GM18868 (cell line): ENCODE data around the gene TMEM39B.
"Not testable (repeated sequence)": the region's sequence is repeated elsewhere in the genome, so short reads cannot be mapped to it uniquely, and the experiment has no call there.

Source experiments
- ATAC-seq: cut with Tn5 transposase; IDR thresholded peaks from one replicate; pipeline ENCODE4 v1.9.1; 2021; ENCODE audit warnings: mild to moderate bottlenecking, moderate library complexity; ENCODE audit not compliant: unreplicated experiment

Gene TMEM39B

DNA sequence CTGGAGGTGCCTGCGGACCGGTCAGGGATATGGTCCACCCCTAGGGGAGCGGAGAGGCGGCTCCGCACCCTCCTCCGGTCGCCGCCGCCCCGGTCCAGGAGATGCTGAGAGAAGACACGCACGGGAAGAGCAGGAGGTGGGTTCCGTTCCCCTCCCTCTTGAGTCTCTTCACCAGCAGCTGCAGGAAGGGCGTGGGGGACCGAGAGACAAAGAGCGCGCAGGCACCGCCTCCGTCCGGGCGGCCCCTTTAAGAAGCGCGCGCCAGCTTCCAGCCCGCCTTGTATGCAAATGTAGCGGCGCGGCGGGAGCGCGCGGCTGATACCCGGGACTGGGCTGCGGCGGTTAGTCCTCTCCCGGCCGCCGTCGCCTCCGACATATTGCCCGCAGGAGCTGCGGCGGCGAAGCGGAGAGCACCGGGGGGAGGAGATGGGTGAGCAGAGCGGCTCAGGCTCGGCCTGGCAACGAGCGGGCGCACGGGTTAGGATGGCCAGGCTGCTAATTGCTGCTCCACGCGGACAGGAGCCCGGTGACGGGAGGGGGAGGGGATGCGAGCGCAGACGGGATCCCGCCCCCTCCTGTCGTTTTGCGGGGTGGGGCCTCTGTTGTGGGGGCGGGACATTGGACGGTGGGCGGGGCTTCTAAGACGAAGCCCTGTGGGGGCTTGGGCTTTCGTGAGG is at the start of gene TMEM39B:
TMEM39B (plus strand) TSS at position 318 of the 677 bp plus-strand sequence; CDS start at position 427, 109 bp downstream.
- ATAC-seq = peak; percentile 83

DNA sequence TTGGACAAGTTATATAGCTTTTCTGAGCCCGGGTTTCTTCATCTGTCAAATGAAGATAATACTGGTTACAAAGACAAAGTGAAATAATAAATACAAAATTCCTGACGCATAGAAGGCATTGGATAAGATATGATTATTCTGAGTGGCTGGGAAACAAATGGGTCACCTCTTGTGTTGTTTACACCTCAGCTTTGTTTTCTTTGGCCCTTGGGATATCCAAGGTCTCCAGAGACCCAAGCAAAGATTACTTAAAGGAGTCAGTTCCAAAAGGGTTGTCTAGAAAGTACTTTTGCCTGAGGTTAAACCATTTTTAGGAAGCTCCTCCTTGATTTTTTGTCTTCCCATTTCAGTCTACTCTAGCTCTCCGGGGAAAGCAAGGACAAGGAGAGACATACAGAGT is 49.4 kb upstream of the TMEM39B start:
- no peak for ATAC-seq

DNA sequence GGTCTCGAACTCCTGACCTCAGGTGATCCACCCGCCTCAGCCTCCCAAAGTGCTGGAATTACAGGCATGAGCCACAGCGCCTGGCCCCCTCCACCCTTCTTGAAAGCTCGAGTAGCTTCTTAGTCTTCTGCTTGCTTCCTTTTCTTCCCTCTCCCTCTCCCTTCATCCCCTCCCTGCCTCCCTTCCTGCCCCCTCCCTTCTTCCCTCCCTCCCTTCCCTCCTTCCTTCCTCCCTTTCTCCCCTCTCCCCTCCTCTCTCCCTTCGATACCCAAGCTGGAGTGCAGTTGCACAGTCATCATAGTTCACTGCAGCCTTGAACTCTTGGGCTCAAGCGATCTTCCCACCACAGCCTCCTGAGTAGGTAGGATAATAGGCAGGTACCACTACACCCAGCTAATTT is 47.2 kb upstream of the TMEM39B start:
- no peak for ATAC-seq

DNA sequence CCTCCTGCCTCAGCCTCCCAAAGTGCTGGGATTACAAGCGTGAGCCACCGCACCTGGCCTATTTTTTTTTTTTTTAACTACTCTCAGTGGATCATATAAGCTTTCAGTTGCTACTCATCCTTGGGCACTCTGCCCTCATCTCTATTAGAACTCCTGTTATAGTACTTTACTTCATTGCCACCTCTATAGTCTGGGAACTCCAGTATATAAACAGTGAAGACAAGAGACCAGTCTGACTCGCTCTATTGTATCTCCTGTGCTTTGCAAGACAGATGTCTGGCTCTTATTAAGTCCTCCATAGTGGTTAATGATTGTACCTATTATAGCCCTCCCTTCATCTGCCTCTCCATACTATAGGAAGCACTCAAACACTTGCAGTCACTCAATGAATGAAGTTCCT is 44.0 kb upstream of the TMEM39B start:
- no peak for ATAC-seq

DNA sequence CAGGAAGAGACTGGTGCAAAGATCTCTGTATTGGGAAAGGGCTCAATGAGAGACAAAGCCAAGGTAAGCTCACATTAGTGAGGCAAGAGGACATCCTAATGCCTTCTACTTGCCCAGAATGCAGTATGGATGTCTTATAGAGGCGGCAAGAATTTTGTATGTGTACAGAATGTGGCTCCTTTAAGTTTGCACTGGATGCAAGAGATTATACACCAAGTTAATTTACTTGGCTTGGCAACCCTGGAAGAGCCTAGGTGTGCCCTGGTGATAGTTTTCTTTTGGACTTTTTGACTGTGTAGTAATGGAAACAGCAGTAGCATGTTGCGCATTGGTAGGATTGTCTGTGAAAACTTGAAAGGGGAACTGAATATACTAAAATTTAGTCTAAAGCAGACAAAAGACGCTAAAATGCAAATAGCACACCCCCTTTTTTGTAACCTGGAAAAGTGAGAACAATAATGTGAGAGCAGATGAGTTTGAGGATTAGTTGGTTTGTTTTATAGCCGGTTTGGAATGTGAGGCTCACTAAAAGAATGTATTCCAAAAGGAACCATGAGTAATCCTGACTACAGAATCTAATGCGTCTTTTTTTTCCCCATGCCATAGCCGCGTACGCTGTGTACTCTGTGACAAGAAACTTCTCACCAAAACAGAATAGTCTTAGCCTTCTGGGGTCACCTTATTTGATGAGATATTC is 41.0 kb upstream of the TMEM39B start:
- ATAC-seq = no peak

DNA sequence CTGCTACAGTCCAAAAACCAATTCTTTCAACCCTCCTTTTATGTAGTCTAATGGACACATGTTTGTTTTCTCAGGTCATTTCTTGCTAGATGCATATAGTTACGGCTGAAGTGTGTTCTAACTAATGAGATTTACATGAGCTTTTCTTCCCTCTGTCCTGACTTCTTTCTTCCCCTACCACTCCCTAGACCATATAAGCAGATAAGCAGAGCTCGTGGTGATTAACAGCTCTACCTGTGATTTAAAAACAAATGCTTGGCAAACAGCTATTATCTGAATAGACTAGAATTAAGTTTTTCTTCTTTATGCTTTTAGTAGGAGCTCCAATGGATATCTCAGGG is 40.5 kb upstream of the TMEM39B start:
- no peak for ATAC-seq

DNA sequence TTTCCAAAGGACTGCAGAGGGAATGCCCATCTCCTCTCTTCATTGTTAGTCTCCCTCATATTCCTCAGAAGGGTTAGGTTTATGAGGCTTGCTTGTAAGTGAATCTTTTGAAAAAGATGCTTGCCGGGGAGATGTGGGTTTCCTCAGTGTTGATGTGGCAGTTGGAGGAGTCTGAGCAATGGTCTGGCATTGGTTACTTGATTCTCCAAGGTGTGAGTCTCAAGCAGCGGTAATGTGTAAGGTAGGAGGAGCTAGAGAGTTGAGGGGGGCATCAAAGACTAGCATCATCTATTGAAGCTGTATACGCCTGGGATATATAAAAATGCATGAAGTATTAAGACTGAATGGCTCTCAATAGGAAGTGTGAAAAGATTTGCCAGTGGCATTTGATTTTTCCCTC is 37.6 kb upstream of the TMEM39B start:
- no peak for ATAC-seq

DNA sequence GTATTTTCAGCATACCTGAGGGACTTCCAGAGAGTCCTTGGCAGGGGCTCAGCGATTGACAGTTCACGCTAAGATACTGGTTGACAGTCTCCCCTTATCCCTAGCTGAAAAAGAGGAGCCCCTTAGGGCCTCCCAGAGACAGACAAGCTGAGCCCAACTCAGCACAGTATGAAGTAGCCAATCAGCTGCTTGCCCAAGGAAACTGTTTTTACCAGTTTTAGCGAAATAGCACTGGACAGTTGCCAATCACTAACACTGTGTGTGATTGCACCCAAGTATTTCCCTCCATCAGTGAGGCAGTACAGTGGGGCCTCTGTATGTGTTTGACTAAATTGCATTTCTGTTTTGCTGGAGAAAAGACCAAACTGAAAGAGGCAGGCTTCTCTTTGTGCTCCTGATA is 32.0 kb upstream of the TMEM39B start:
- ATAC-seq = no peak

DNA sequence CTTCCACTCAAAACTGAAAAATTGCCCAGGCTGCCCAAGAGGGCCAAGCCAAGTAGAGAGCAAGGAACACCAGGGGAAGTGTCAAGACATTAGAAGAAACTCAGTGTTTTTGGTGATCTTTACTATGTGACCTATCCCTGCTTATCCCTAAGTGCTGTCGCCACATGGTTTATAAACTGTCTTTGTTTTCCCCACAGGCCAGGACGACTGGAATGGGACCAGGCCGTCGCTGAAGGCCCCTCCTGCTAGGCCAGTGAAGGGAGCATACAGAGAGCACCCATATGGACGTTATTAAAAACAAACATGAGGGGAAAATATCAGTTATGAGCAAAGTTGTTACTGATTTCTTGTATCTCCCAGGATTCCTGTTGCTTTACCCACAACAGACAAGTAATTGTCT is 30.4 kb upstream of the TMEM39B start:
- no peak for ATAC-seq

DNA sequence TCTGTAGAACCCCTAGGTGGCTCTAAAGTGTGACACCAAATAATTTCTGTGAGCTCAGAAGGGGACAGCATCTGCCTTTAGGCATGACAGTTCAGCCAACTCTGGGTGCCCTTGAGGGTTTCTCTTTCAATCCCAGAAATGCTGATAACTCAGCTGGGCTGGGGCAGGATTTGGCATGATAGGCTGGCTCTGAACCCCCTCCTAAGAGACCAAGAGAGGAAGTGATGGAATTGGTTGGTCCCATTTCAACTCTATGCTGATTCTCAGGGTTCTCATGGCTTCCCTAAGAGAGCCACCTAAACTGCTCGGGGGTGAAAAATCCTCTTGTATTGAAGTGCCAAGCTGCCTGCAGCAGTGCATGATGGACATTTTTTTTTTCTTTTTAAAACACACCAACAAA is 28.5 kb upstream of the TMEM39B start:
- ATAC-seq = no peak

DNA sequence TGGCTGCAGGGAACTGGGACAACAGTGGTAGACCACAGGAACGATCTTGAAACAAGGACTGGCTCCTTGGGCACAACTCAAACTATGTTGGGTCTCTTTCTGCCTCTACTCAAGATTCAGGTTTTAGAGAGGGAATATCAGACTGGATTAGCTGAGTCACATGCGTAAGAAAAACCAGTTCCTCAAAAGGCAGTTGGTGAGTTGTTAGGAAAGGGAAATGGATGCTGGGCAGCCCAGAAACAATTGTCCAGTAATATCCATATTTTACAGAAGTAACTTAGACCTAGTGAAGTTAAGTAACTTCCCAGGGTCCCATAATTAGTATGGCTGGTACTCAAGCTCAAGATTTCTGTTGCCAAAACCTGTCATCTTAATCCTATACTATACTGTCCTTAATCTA is 27.0 kb upstream of the TMEM39B start:
- no peak for ATAC-seq

DNA sequence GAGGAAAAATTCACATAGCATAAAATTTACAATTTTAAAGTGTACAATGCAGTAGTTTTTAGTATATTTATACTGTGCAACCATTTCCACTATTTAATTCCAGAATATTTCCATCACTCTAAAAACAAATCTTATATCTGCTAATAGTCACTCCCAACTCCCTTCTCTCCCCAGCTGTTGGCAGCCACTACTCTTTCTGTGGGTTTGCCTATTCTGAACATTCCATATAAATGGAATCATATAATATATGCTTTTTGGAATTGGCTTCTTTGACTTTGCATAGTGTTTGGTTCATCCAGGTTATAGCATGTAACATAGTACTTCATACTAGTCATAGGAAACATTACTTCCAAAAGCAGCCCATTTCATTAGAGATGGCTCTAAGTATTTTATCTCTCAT is 25.0 kb upstream of the TMEM39B start:
- ATAC-seq = no peak

DNA sequence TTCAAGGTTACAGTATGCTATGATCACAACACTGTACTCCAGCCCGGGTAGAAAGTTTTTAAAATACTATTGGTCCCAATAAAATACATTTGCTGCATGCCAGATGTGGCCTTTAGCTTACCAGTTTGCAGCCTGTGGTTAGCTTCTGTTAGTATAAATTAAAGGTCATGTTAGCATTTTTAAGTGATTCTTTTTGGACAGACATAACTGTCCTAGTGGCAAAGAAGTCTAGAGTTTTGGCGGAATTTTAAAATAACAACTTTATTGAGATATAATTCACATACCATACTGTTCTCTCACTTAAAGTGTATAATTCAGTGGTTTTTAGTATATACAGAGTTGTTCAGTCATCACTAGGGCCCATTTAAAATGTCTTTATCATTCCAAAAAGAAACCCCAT is 24.3 kb upstream of the TMEM39B start:
- no peak for ATAC-seq

DNA sequence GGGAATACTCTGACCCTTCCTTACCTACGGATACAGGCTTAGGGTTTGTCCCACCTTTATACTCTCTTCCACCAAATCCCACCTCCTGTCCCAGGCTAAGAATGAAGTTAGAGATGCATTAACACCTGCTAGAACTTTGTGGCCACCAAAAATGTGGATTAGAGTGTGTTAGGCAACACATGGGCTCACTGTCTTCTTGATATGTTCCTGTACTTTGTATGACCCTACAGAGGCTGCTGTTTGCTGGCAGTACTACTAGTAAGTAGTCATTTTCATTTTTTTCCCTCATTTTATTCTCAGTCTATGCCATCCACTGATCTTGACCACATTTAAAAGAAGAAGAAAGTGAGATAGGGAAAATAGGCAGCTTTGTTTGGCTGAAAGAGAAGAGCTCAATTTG is 21.0 kb upstream of the TMEM39B start:
- ATAC-seq = no peak

DNA sequence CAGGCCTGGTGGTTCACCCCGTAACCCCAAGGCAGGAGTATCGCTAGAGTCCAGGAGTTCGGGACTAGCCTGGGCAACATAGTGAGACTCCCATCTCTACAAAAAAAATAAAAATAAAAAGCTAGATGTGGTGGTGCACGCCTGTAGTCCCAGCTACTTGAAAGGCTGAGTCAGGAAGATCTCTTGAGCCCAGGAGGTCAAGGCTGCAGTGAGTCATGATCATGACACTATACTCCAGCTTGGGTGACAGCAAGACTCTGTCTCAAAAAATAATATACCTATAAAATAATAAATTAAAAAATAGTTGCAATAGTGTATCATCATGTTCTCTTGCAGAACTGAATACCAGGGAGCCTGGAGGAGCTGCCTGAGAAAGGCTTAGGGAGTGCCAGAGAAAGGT is 19.9 kb upstream of the TMEM39B start:
- ATAC-seq = no peak

DNA sequence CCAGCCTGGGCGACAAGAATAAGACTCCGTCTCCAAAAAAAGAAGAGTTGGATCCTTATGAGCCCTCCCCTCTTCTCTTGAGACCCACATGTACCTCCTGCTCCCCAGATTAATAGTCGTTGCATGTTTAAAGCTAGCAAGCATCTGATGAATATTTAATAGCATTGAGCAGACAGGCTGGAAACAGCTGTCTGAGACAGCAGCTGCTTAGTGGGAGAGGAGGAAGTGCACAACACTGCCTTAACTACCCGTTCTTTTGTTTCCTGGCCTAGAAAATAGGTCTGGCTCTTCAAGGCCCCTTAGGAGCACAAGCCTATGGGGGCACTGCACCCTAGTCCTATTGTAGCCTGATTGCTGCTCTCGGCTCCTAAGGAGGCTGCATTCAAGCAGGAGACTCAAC is 17.3 kb upstream of the TMEM39B start:
- no peak for ATAC-seq

DNA sequence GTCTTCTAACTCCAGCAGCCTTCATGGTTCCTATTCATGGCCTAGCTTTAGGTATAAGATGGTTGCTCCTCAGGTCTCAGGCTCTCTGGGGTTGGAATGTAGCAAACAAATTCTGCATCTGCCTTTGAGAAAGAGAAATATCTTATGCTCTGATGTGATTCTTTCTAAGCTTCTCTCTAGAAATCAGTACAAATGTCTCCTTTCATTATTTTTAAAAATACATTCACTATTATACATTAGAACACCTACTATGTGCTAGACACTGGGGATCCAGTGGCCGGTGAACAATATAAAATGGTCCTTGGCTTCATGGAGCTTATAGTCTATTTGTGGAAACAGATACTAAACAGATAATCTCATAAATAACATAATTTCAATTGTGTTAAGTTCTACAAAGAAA is 16.1 kb upstream of the TMEM39B start:
- no peak for ATAC-seq

DNA sequence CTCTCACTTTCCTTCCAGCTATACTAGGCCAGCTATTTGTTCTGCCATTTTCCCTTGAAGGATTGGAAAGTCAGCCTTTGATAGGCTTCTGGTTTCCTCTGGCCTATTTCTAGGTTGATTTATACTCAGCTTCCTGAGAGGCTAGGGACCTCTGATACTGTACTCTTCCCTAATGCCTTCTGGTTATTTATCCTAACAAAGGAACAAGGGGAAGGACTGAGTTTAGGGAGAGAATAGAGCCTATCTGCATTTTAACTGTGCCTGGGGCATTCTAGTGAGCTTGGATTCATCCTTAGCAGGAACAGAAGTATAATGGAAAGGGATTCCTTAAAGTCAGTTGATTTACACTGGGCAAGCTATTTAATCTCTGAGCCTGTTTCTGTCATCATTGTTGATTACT is 11.8 kb upstream of the TMEM39B start:
- no peak for ATAC-seq

DNA sequence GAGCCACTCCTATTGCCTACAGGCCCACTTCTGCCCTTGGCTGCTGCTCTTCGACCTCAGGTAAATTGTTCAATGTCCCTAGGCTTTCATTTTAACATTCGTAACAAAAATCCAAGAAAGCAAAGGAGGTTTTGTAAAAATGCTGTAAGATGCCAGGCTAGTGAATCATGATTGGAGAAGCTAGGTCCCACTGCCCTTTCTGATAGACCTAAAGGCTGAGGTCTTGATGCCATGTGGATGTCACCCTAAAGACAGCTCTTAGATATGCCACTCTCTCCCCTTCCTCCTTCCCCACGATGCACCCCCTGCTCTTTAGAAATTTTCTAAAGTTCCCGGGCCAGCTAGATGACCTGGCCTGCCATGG is 9.9 kb upstream of the TMEM39B start:
- no peak for ATAC-seq

DNA sequence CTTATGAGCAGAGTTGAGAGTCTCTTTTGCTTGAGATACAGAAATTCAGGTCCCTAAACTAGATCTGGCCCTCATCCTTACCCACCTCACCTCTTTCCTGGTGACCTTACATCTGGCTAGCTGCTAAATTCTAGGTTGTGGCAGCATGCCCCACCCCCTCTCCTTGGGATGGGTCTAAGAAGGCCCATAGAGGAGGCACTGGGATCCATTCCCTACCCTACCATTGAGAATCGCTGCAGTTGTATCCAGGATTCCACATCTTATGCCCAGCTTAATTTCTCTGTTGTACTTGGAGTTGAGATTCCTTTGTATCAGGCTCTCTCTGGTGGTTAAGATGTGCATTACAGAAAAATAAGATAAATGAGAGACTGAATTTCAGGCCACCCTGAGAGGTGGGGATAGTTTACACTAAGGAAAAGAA is 9.5 kb upstream of the TMEM39B start:
- ATAC-seq = no peak

DNA sequence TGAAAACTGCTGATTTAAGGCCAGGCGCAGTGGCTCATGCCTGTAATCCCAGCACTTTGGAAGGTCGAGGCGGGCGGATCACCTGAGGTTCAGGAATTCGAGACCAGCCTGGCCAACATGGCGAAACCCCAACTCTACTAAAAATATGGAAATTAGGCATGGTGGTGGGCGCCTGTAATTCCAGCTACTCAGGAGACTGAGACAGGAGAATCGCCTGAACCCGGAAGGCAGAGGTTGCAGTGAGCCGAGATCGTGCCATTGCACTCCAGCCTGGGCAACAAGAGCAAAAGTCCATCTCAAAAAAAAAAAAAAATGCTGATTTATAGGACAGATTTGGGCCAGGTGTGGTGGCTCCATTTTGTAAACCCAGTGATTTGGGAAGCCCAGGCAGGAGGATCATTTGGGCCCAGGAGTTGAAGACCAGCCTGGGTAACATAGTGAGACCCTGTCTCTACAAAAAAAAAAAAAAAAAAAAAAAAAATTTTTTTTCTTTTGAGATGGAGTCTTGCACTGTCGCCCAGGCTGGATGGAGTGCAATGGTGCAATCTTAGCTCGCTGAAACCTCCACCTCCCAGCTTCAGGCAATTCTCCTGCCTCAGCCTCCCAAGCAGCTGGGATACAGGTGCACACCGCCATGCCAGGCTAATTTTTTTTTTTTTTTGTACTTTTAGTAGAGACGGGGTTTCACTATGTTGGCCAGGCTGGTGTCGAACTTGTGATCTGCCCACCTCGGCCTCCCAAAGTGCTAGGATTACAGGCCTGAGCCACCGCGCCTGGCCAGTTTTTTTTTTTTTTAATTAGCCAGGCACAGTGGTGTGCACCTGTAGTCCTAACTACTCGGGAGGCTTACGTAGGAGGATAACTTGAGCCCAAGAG is 6.9 kb upstream of the TMEM39B start:
- ATAC-seq = not testable (repeated sequence)

DNA sequence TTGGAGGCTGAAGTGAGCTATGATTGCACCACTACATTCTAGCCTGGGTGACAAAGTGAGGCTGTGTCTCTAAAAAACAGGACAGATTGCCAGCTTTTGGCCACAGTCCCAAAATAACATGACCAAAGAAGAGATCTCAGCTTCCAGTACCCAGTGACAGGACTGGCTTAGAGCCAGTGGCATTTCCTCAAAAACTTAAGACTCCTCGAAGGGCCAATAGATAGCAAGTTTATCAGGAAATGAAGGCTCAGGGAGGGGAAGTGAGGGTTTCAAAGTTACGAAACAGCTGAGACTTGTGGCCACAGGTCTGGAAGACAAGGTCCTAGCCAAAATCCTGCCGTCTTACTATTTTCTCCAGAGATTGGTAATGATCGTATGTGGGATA is 6.3 kb upstream of the TMEM39B start:
- ATAC-seq = no peak
